DMS53 treated with DMSO at 0.1 percent for 48 hours (cell line): Measurements from ENCODE around the gene CPT1A.
"Not testable (repeated sequence)": the region's sequence is repeated elsewhere in the genome, so short reads cannot be mapped to it uniquely, and the experiment has no call there.

Experiments used
- DNase-seq: peaks from one replicate; lab custom pipeline; 2025; ENCODE audit not compliant: unreplicated experiment; lab: John Stamatoyannopoulos, UW

Gene CPT1A

DNA sequence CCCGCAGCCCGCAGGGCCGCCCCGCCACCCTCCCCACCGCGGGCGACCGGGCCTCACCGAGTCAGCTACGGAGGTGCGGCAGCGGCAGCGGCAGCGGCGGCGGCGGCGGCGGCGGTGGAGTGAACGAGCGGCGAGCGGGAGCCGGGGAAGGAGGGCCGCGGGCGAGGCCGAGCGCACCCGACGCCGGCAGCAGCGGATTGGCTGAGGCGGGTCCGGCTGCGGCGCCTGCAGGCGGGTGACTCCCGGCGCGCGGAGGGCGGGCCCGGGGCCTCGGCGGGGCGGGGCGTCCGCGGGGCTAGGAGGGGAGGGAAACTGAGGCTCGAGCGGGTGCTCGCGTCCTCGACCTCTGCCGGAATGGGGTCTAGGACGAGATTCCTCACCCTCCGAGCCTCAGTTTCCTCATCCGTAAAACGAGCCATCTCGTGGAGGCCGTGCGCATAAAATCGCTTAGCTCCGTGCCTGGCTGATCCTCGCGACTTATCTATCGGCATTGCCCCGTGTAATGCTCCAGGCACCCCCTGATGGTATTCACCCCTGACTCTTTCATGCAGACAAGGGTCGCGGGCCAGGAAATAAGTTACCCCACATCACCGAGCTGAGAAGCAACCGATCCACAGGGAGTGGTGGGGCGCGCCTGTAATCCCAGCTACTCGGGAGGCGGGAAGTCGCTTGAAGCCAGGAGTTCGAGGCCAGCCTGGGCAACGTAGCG is at the start of gene CPT1A:
TSS of gene CPT1A (minus strand) at position 199 of the 709 bp plus-strand sequence. CDS start 26,442 bp downstream, outside the sequence.
- DNase-seq = peak; percentile 77

DNA sequence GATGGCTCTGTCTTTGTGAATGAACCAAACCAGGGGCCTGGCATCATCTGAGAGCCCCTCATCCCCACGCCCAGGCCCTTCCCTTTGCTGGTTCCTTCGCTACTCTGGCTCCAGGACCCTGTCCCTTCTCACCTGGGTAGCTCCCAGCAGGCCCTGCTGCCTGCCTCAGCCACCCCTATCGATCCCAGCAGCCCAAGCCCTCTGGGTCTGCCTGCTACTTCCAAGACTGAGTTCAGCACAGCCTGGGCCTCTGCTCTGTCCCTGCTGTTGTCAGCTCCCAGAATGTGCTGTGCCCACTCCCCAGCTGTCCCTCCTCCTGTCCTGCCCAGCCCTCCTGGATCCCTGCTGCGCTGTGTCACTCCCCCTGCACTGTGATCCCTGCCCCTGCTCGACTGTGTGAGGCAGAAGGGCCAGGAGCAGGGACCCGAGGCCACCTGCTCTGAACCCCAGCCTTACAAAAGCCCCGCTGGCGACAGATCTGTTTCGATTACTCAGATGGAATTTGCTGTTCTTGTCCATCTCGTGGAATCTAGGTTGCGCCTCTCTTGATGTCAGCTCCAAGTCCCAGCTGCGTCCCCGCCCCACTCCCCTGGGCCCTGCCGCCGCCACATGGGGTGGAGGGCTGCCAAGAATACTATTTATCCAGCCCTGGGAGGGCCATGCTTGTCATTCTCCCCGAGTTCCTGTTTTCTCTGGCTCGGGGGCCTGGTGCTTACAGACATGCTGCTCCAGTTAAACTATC is 48.9 kb upstream of the CPT1A start:
- DNase-seq = no peak

DNA sequence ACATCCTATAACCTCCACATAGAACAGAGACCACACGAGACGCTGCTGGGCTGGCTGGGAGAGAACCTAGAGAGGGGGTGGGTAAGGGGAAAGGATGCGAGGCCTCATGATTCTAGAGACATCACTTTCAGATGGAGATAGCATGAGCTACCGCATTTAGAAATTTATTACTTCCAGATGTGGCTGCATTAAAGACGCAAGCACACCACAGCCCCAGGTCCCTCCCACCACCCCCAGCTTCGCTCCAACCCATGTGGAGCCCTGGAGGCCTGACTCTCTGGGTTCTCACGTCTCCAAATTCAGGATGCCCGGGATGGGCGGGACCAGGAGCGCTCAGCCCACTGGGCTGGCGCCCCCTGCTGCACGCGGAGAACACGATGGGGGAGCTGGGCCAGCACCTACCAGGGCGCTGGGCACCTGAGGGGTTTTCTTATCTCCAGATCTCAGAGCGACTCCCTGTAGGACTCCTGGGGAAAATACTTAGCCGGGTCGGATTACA is 48.3 kb upstream of the CPT1A start:
- no peak for DNase-seq

DNA sequence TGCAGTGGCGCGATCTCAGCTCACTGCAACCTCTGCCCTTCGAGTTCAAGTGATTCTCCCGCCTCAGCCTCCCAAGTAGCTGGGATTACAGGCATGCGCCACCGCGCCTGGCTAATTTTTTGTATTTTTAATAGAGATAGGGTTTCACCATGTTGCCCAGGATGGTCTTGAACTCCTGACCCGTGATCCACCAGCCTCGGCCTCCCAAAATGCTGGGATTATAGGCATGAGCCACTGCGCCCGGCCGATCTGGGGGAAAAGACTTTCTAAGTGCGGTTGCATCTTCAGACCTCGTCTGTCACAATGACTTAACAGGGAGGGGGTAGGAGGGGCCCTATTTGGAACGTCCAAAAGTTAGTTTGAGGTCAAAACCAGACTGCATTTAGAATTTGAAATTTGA is 43.1 kb upstream of the CPT1A start:
- DNase-seq = not testable (repeated sequence)

DNA sequence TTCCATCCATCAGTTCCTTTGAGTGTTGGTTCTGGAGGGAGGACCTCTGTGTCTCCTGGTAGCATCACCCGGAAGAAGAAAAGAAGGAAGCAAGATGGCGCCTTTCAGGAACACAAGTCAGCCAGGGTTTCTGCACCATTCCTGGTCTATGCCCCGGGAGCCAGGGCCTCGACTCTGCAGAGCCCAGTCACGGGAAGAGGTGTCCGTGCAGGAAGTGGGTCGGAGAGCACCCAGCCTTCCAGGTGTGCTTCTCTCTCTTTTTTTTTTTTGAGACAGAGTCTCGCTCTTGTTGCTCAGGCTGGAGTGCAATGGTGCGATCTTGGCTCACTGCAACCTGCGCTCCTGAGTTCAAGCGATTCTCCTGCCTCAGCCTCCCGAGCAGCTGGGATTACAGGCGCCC is 40.7 kb upstream of the CPT1A start:
- DNase-seq = no peak

DNA sequence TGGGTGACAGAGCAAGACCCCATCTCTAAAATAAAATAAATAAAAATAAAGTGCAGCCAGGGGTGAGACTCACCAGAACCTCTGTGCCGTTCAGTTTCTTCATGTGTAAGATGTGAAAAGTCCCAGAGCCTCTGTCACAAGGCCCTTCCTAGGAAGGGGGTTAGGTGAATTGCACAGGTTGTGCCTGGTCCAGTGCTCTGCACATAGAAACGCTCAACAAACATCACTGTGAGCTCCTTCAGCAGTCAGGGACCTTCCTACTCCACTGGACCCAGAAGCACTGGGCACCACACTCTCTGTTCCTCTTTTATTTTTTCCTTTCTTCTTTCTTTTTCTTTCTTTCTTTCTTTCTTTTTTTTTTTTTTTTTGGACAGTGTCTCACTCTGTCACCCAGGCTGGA is 39.6 kb upstream of the CPT1A start:
- DNase-seq = no peak

DNA sequence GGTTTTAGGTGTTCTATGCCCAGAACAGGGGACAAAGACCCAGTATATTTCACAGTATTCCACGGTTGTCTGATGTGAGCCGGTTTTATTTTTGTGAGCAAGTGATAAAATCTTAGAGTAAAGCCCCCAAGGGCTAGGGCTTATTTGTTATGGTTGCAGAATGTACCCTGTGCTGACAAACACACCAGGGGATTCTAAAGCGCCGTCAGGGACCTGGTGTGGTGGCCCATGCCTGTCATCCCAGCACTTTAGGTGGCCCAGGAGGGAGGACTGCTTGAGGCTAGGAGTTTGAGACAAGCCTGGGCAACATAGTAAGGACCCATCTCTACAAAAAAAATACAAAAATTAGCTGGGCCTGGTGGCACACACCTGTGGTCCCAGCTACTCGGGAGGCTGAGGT is 39.1 kb upstream of the CPT1A start:
- no peak for DNase-seq

DNA sequence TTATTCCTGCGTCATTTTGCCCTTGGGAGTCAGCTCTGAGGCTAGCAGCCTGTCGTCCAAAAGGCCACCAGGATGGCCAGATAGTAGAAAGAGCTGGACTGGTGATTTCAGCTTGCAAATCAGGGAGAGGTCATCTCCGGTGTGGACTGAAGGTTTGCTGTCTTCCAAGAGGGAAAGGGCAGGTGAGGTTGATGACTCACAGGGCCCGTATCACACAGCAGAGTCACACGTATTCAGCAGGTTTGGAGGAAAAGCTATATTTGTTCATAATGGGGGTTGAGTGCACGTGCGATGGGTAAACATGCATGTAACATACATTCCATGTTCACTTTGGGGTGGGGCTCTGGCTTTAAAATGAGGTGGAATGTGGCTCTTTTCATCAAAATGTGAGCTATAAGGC is 36.3 kb upstream of the CPT1A start:
- DNase-seq = peak; percentile 44

DNA sequence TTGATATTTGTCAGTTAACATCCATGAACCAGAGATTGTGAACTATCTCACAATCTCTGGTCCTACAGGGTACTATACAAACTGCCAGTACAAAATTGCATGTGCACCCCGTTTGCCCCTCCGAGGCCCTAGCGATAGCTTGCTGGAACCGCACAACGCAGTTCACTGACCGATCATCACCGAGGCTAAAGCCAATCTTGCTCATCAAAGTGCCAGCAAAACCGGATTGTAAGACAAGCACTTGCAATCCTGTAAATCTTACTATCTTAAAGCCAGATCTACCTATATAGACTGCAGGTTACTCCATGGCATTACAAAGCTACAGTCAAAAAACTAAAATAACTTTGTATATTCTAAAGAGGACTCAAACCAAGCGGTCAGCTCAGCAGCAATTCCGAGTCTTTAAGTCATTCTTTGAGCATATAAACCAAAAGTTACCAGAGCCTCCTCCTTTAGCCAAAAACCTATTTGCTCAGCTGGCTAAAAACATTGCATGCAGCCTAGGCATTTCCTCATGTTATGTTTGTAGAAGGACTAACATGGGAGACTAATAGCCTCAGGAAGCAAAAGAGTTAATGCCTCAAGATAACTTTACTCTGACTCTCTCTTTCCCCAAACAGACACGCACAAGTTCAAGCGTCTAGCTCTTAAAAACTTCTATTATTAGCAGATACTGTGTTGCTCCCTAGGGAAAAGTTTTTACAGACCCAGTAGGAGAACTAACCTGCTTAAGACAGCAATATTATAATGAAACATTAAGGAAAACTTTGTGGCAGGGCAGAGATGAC is 30.7 kb upstream of the CPT1A start:
- DNase-seq = no peak

DNA sequence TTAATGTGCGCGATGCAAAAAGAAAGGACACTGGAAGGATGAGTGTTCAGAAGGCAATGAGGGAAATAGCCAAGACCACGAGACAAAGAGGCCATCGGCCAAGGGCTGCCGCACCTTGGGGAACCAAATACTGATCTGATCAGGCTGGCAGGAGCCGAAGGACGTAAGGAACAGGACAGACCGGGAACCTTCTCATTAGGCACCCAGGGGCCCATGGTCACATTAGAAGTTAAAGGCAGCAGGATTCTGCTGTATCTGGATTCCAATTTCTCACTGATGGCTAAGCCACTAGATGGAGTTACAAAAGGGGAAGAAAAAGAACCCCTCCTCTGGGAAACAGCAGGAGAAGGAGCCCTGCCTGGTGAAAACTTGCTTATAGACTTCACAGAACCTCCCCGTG is 28.8 kb upstream of the CPT1A start:
- peak; percentile 41 for DNase-seq

DNA sequence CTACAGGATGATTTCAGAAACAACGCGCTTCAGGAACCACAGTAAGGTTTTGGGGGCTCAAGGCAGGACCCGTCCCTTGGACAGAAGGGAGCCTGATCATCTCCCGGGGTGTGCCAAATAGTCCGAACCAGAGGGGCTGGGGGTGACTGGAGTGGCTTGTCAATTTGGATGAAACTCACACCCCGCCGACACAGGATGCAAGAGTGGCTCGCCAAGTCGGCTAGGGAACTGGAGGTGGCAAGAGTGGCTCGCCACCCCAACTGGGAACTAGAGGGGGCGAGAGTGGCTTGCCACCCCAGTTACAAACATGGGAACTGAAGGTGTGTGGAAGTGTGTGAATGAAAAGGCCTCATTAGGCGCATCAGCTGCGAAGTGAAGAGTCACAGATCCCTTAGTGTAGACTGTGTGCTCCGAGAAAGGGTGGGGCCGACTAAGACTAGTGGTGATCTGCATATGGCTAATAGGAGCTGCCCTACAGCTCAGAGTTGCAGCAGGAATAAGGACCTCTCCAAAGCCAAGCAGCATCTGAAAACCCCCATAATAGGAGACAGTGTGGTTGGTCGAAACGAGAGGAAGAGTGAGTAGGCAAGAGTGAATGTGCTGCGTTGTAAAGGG is 26.6 kb upstream of the CPT1A start:
- no peak for DNase-seq

DNA sequence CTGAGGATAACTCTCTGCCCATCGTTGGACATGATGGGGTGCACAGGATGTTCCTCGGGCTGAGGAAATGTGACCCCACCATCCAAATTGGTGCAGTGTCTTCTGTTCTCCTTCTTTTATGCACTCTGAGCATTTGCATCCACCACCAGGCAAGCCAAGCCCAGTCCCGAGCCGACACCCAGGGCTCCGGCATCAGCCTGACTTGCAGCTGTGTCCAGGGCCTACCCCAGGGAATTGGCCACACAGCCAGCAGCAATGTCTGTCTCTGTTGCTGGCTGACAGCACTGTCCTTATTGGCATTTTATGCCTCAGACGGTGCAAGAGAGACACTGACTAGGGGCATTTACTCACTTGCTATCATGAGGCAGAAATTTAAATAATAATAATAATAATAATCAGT is 25.4 kb upstream of the CPT1A start:
- no peak for DNase-seq

DNA sequence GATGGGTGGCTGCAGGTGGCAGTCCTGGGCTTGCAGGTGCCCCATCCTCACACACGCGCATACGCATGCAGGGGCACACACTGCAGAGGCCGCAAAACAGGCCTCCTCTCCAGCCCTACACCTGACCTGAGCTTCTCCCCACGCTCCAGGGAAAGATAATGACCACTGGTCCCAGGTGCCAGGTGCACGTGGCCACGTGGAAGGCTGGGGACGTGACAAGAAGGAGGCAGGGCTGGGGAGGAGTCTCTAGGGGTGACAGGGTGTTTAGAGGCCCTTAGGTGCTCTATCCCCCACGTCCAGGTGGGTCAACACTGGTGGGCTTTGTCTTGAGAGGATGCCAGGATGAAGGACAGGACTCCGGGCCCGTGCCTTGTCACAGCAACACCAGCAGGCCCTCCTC is 23.5 kb upstream of the CPT1A start:
- no peak for DNase-seq

DNA sequence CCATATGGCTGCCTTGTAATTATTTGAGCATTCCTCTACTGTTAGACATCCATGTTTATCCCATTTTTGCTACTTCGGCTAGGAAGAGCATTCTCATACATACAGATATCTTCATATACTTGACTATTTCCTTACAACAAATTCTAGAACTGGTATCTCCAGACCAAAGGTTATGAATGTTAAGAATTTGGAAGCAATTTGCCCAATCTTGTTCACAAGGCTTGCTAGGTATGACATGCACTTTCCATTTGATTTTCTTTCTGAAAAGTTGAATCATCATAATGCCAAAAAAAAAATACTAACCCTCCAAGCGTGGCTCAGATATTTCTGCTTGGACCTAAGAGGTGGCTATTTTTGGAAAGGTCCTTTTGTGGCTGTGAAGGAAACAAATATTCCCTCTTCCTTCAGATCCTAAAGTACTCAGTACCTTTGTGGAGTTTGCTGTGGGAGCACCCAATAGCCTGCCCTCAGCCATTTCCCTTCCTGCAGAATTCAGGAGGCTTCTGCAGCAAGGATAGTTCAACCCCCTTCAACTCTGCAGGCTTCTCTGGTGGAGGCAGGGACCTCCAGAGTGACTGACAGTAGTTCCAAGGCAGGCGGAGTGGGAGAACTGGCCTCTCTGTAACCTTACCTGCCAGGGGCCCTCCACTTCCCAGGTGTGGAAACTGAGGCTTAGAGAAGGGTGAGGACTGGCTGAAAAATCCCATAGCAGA is 22.0 kb upstream of the CPT1A start:
- DNase-seq = no peak

DNA sequence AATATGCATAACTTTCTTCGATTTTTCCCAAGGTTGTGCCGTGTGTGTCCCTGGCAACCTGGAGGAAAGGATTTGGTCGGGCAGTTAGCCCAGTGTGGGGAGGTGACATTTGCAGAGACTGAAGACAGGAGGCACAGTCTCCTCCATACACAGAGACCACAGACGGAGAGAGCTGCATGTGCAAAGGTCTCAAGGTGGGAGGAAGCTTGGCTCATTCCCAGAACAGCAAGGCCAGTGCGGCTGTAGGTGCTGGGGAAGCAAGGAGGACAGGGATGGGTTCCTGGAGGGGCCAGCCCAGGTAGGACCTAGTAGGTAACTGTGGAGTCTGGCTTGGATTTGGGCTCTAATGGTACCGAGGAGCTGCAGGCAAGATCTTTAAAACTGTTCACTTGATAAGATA is 20.7 kb upstream of the CPT1A start:
- DNase-seq = no peak

DNA sequence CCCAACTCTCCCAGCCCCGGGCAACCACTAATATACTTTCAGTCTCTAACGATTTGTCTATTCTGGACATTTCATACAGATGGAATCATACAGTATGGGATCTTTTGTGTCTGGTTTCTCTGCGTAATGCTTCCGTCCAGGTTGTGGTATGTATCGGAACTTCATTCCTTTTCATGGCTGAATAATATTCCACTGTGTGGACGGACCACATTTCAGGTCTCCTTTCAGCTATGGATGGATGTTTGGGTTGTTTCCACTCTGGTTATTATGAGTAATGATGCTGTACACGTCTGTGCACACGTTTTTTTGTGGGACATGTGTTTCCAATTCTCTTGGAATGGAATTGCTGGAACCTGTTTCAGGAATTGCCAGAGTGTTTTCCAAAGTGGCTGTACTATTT is 17.4 kb upstream of the CPT1A start:
- no peak for DNase-seq

DNA sequence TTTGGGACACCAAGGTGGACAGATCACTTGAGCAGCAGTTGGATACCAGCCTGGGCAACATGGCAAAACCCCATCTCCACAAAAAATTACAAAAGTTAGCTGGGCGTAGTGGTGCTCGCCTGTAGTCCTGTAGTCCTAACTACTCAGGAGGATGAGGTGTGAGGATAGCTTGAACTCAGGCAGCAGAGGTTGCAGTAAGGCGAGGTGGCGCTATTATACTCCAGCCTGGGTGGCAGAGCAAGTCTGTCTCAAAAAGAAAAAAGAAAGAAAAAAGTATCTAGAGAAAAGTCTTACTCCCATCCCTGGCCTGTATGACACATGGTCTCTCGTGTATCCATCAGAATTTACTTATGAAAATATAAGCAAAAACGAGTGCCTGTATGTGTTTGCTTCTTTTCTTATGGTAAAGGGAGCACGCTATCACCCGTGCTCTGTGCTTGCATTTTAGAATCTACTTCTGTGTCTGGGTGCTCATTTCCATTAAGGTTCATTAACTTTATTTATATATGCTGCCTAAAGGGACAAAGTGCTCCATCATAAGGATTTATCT is 15.4 kb upstream of the CPT1A start:
- DNase-seq = no peak

DNA sequence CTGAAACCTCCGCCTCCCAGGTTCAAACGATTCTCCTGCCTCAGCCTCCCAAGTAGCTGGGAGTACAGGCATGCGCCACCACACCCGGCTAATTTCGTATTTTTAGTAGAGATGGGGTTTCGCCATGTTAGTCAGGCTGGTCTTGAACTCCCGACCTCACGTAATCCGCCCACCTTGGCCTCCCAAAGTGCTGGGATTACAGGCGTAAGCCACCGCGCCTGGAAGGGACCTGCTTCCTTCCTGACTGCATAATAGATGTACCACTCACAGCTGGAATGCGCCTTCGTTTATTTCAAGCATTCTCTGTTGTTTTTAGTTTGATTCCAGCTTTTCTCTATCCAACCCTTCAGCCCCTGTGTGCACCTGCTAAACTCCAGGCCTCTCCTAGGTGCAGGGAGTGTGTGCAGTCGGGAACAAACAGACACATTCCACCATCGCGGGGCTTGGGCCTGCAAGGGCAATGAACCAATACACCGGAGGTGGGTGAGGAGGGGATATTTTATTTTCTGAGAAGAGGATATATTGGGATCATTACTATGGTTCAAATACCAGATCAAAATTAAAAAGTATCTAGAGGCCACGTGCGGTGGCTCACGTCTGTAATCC is 14.8 kb upstream of the CPT1A start:
- DNase-seq = not testable (repeated sequence)

DNA sequence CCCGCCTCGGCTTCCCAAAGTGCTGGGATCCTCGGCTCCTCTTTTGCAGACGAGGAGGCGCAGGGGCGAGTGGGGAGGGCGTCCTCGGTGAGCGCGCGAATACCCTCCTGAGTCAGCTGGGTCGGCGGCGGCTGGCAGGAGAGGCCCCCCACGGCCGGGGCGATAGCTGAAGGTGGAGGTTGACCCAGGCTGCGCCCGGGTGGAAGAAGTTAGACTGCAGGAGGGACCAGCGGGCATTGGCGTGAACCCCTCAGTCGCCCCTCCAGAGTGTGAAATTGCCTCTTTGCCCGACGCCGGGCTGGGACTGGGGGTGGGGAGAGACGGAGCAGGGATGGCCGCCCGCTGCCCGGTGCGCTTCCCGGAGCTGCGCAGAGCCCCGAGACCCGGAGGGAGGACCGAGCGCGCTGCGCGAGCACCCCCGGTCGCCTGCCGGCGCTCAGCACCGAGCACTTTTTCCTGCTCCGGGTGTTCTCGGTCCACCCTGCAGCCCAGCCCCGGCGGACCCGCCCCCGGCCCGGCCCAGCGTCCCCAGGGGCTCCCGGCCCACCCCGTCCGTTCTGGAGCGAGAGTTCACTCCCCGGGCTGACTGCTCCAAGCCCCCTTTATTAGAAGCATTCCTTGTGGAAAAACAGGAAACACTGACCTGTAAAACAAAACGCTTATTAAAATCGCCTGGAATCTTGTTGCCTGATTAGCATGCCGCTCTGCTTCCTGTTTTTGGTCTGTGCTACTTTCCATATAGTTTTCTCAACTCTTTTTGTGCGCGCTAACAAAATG is 13.7 kb upstream of the CPT1A start:
- no peak for DNase-seq
